ENCODE measurements around the gene BPIFA1. TPM values are rescaled to one million over a fixed set of nuclear protein-coding genes. Genes with fewer than 3 reads are reported as not detected.

Gene BPIFA1
- total RNA-seq, 1 donor, result not detected

Other genes starting within 250 kb of the BPIFA1 start
- not detected for gene SUN5, start 231.6 kb upstream of the BPIFA1 start, total RNA-seq
- gene BPIFB2, start 228.3 kb upstream of the BPIFA1 start, total RNA-seq, result not detected
- gene BPIFB6, start 204.3 kb upstream of the BPIFA1 start, total RNA-seq, result not detected
- not detected for gene BPIFB3, start 182.1 kb upstream of the BPIFA1 start, total RNA-seq
- not detected for gene BPIFB4, start 156.4 kb upstream of the BPIFA1 start, total RNA-seq
- not detected for gene BPIFA2, start 67.8 kb upstream of the BPIFA1 start, total RNA-seq
- gene BPIFA3, start 18.6 kb upstream of the BPIFA1 start, total RNA-seq, result not detected
- not detected for gene BPIFB1, start 47.2 kb downstream of the BPIFA1 start, total RNA-seq
- gene CDK5RAP1, start 165.5 kb downstream of the BPIFA1 start, total RNA-seq, result 21.8 TPM
- gene SNTA1, start 207.8 kb downstream of the BPIFA1 start, total RNA-seq, result 3.0 TPM

Measured in hematopoietic multipotent progenitor cell (in vitro differentiated cells).